HepG2 (cell line): Measurements from ENCODE around the gene NSUN3. TPM values are rescaled to one million over a fixed set of nuclear protein-coding genes. Genes with fewer than 3 reads are reported as not detected.

ENCODE experiments used
- ATF4 ChIP-seq, 2 experiments: fragments of 450-650 bp in 1 of 2; sonication (generic) in 1 of 2; formaldehyde crosslinking; IDR thresholded peaks; 2 replicates each; pipeline versions ENCODE4 v1.5.0 to v1.8.0; 2020 to 2022; ENCODE audit warnings: mild to moderate bottlenecking in 1 of 2, missing genetic modification reagents in 1 of 2
- HMGXB4 ChIP-seq, 2 experiments: sonication (generic) in 1 of 2; formaldehyde crosslinking in 1 of 2; IDR thresholded peaks; 2 replicates each; pipeline versions ENCODE4 v1.4.0 to v1.6.1; 2018 to 2020; ENCODE audit warnings: missing genetic modification reagents in 2 of 2, borderline replicate concordance in 1 of 2, low read depth in 1 of 2, mild to moderate bottlenecking in 1 of 2, missing biosample characterization in 1 of 2
- PRDM4 ChIP-seq: sonication (generic); formaldehyde crosslinking; IDR thresholded peaks from 2 replicates; pipeline ENCODE4 v1.9.0; 2021; ENCODE audit warnings: missing genetic modification reagents, borderline replicate concordance
- SATB2 ChIP-seq: sonication (generic); formaldehyde crosslinking; IDR thresholded peaks from 2 replicates; pipeline ENCODE4 v1.5.0; 2020; ENCODE audit warnings: missing genetic modification reagents
- YEATS4 ChIP-seq: sonication (generic); formaldehyde crosslinking; IDR thresholded peaks from 2 replicates; pipeline ENCODE4 v1.4.0; 2020; ENCODE audit warnings: missing genetic modification reagents, borderline replicate concordance
- ZBTB42 ChIP-seq: sonication (generic); formaldehyde crosslinking; IDR thresholded peaks from 2 replicates; pipeline ENCODE4 v1.5.0; 2020; ENCODE audit warnings: mild to moderate bottlenecking, missing genetic modification reagents
- ZGPAT ChIP-seq: IDR thresholded peaks from 2 replicates; pipeline ENCODE4 v1.6.1; 2016; ENCODE audit warnings: mild to moderate bottlenecking
- ZNF281 ChIP-seq: sonication (generic); formaldehyde crosslinking; IDR thresholded peaks from 2 replicates; pipeline ENCODE4 v1.4.0; 2020; ENCODE audit warnings: missing genetic modification reagents, borderline replicate concordance
- ZNF552 ChIP-seq: sonication (generic); formaldehyde crosslinking; IDR thresholded peaks from 2 replicates; pipeline ENCODE4 v1.9.0; 2022; ENCODE audit warnings: missing genetic modification reagents, mild to moderate bottlenecking, borderline replicate concordance
- ZSCAN20 ChIP-seq: sonication (generic); formaldehyde crosslinking; IDR thresholded peaks from 2 replicates; pipeline ENCODE4 v1.4.0; 2020; ENCODE audit warnings: missing genetic modification reagents, mild to moderate bottlenecking, borderline replicate concordance
- polyA plus RNA-seq, 8 experiments: library from polyadenylated mRNA; depleted of rRNA in 3 of 8; stranded (reverse) in 7 of 8; unstranded in 1 of 8; fragments of >200 nt; fragmentation: Illumina TruSeq in 4 of 8; extraction: Trizol in 4 of 8; gene quantifications; 2 replicates each; pipeline versions ENCODE4 v1.2.1 to v1.2.3, GENCODE V29; 2011 to 2016; ENCODE audit warnings: low read depth in 4 of 8, missing spikeins in 1 of 8, mixed read lengths in 1 of 8; ENCODE audit not compliant: insufficient read depth in 1 of 8
- total RNA-seq, 5 experiments: library from RNA; depleted of rRNA; stranded (reverse); fragments of >200 nt; fragmentation: Illumina TruSeq; extraction: Trizol; gene quantifications; 2 replicates each; pipeline ENCODE4 v1.2.3, GENCODE V29; 2016; ENCODE audit warnings: low read depth in 1 of 5

NSUN3 gene
- total and polyA plus RNA-seq, 2 of the 13 experiments (the other 11 are each of a cell fraction or from before 2014, with no cell fraction given), result 3.2 to 10.6 TPM

- TF ChIP-seq ZBTB42 (CRISPR knock-in tag) (no peak), ATF4 (CRISPR knock-in tag; IDR thresholded peaks at IDR 0.05) (no peak), PRDM4 (CRISPR knock-in tag) (no peak), ZGPAT (CRISPR knock-in tag) (no peak), ZSCAN20 (CRISPR knock-in tag) (peak; percentile 18; the same call in 1 of the 2 replicates), ZNF281 (CRISPR knock-in tag) (no peak), HMGXB4 (CRISPR knock-in tag; IDR thresholded peaks at IDR 0.05; ENCODE audit: borderline replicate concordance in 1 of 2, low read depth in 1 of 2) (no peak), YEATS4 (0 out of 2 replicates have a peak, but pooled peaks have one; percentile 1), ZNF552 (no peak), SATB2 (CRISPR knock-in tag) (no peak)
Measured at GRCh38 chr3:94063496-94064119, 747 bp downstream of the NSUN3 start (continued).
